Skeletal muscle satellite cell (primary cell): ENCODE data around the gene PCTP.

Experiments used
- H3K27me3 ChIP-seq: 2 replicates; pipeline ENCODE4 v1.7.0; 2013; ENCODE audit warnings: low read length; ENCODE audit not compliant: control insufficient read depth, insufficient read depth
- H3K36me3 ChIP-seq: 2 replicates; pipeline ENCODE4 v1.7.0; 2013; ENCODE audit warnings: mild to moderate bottlenecking, control low read depth, low read length; ENCODE audit not compliant: insufficient read depth
- H3K4me1 ChIP-seq: 2 replicates; pipeline ENCODE4 v1.7.0; 2013; ENCODE audit warnings: low read length; ENCODE audit not compliant: control insufficient read depth, insufficient read depth
- H3K4me2 ChIP-seq: 2 replicates; pipeline ENCODE4 v1.7.0; 2013; ENCODE audit warnings: mild to moderate bottlenecking, low read length
- H3K4me3 ChIP-seq: 2 replicates; pipeline ENCODE4 v1.7.0; 2013; ENCODE audit warnings: low read length
- H3K9ac ChIP-seq: 2 replicates; pipeline ENCODE4 v1.7.0; 2013; ENCODE audit warnings: mild to moderate bottlenecking, low read depth, low read length, moderate library complexity
- H3K9me3 ChIP-seq: replicated peaks from 2 replicates; pipeline ENCODE4 v1.7.0; 2013; ENCODE audit warnings: mild to moderate bottlenecking, control low read depth, low read length

Gene PCTP

DNA sequence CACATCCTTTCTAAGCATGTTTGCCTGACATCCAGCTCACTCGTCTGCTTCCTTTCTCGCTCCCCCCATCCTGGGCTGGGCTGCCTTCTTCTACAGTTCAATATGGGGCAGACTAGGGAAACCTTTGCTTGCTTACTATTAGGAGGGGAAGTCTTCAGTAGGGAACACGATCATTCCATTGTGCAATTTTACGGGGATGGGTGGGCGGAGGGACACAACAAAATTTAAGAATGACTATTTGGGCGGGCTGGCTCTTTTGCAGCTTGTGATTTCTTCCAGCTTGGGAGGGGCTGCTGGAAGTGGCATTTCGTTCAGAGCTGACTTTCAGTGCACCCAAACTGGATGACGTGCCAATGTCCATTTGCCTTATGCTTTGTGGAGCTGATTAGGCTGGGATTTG, 25.4 kb downstream of the PCTP start:
- H3K4me3 ChIP-seq = no peak overlapping the region
- no peak overlapping the region for H3K9ac ChIP-seq
- H3K4me1 ChIP-seq = no peaks in the 10 kb centered on the region
- H3K36me3 ChIP-seq = peaks cover 53% of the 10 kb centered on the region
- H3K27me3 ChIP-seq = no peaks in the 10 kb centered on the region
- no peak overlapping the region for H3K4me2 ChIP-seq
- no peaks in the 10 kb centered on the region for H3K9me3 ChIP-seq

DNA sequence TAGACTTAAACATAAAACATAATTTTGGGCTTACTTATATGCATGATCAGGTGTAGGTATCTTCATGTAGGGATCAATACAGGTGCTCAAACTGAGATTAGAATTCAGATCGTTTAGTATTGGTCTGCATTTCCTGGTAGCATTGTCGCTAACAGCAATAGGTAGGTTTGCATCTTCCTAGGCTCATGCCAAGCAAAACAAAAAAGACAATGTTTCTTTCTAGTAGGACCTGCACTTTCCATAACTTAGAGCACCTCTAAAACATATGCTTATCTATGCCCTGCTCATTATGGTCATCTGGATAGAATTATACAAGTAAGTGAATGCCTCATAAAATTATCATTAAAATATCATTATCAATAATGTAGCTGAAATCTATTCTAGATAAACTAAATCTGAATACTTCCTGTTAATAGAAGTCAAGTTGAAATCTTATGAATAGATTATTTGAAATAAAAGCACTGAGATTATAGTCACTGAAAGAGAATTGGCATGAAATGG, 26.7 kb downstream of the PCTP start:
- H3K4me1 ChIP-seq = no peaks in the 10 kb centered on the region
- no peaks in the 10 kb centered on the region for H3K27me3 ChIP-seq
- no peaks in the 10 kb centered on the region for H3K9me3 ChIP-seq
- H3K4me2 ChIP-seq = no peak overlapping the region
- peaks cover 44% of the 10 kb centered on the region for H3K36me3 ChIP-seq
- H3K9ac ChIP-seq = no peak overlapping the region
- H3K4me3 ChIP-seq = no peak overlapping the region

DNA sequence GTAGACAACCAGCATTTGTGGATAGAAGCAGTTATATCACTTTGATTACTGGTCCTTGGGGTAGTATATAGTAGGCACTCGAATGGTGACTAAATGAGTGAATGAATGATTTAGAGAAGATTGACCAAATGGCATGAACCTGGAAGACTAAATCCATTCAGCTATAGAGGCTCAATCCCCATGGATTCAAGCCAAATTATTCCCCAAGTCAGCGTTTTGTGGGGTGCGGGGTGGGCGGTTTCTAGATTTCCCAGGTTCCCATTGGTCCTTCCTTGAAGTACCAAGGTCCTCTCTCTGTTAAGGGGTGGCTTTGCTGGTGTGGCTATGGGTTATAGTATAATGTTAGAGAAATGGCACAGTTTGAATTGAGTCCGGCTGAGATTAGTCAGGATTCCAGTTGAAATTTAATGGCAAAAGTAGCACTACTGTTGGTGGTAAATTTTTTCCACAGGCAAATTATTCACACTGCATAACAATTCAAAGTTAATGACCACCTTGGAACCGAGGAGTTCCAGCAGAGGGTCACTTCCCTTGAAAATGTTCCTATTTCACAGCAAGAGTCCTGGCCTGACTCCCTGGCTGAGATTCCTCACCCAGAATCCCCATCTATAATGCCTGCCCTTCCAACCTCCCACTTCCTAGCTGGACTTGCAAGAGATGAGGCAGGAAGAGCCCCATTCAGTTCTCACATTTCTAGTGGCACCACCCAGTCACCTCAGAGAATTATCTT, 27.7 kb downstream of the PCTP start:
- Histone ChIP-seq H3K9ac (no peak overlapping the region), H3K36me3 (peaks cover 35% of the 10 kb centered on the region), H3K4me2 (no peak overlapping the region), H3K9me3 (no peaks in the 10 kb centered on the region), H3K4me1 (peaks cover 3% of the 10 kb centered on the region), H3K4me3 (no peak overlapping the region), H3K27me3 (no peaks in the 10 kb centered on the region)

DNA sequence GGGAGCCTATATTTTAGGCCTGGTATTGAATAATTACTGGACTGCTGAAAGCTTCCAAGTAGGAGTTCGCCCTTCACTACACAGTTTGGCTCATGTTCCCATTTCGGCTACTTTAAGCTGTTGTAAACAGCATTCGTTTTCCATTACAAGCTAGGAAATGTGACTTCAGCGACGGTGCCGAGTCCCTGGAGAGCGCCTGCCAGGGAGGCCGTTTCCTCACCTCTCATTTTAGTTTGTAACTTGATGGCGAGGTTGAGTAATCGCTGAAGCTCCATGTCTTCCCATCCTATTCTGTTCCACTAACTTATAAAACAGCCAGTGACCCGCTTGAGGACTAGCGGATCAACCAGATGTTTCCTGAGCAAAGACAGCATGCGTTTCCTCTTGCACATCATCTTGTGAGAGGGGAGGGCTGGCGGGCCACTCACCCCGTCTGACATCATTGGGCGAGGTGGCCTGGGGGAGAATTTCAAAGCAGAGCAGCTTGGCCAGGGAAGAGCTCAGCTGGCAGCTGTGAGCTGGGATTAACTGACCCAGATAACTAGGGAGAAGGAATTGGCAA, 32.9 kb downstream of the PCTP start:
- Histone ChIP-seq H3K36me3 (no peaks in the 10 kb centered on the region), H3K9me3 (no peaks in the 10 kb centered on the region), H3K4me1 (peaks cover 3% of the 10 kb centered on the region), H3K4me3 (no peak overlapping the region), H3K9ac (no peak overlapping the region), H3K27me3 (no peaks in the 10 kb centered on the region), H3K4me2 (peak overlapping the region; percentile 26)

DNA sequence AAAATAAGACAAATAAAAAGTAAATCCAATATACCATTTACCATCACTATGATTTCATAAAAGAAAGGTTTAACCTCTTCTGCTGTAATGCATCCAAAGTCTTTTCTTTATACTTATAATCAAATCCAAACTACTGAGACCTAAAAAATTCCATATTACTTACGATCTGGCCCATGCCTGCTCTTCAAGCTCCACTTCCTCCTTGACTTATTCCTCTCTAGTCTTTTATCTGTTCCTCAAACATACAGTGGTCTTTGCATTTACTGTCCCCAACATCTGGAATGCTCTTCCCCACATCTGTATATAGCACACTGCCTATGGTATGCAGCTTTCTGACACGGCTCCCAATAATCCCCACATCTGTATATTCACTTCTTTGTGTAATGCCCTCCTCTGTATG, 33.8 kb downstream of the PCTP start:
- H3K4me1 ChIP-seq = peaks cover 3% of the 10 kb centered on the region
- H3K9me3 ChIP-seq = no peaks in the 10 kb centered on the region
- no peak overlapping the region for H3K4me3 ChIP-seq
- no peaks in the 10 kb centered on the region for H3K36me3 ChIP-seq
- no peak overlapping the region for H3K9ac ChIP-seq
- H3K4me2 ChIP-seq = no peak overlapping the region
- H3K27me3 ChIP-seq = no peaks in the 10 kb centered on the region

DNA sequence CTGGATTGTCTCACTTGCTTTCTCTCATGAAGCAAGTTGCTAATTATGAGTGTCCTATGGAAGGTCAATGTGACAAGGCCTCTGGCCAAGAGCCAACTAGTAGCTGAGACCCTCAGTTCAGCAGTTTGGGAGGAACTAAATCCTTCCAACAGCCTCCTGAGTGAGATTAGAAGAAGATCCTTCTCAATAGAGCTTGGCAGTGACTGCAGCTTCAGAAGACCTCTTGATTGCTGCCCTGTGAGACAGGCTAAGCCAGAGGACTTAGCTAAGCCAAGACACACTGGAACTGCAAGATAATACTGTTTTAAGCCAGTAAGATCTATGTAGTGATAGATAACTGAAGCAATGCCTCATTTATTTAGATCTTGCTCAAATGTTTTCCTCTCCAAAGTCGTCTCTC, 34.3 kb downstream of the PCTP start:
- H3K27me3 ChIP-seq = no peaks in the 10 kb centered on the region
- H3K4me3 ChIP-seq = no peak overlapping the region
- no peak overlapping the region for H3K9ac ChIP-seq
- H3K4me1 ChIP-seq = peaks cover 3% of the 10 kb centered on the region
- no peak overlapping the region for H3K4me2 ChIP-seq
- H3K9me3 ChIP-seq = no peaks in the 10 kb centered on the region
- H3K36me3 ChIP-seq = no peaks in the 10 kb centered on the region

DNA sequence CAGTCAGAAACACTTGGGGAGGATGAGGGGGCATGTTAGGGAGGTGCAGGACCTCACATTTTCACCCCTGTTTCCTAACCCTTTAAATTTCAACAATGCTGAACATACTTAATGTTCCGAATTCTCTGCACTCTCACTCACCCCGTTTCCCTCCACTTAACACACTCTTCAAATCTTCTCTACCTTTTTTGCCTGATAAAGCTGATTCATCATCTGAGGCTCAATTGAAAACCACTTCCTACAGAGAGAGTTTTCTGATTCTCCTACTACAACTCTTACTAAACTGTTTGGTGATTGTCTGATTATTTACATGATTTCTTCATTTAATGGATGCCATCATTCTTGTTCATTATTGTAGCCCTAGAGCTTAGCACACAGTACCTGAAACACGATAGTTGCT, 42.4 kb downstream of the PCTP start:
- no peak overlapping the region for H3K4me2 ChIP-seq
- no peaks in the 10 kb centered on the region for H3K9me3 ChIP-seq
- H3K4me3 ChIP-seq = no peak overlapping the region
- H3K4me1 ChIP-seq = no peaks in the 10 kb centered on the region
- H3K9ac ChIP-seq = no peak overlapping the region
- no peaks in the 10 kb centered on the region for H3K36me3 ChIP-seq
- no peaks in the 10 kb centered on the region for H3K27me3 ChIP-seq

DNA sequence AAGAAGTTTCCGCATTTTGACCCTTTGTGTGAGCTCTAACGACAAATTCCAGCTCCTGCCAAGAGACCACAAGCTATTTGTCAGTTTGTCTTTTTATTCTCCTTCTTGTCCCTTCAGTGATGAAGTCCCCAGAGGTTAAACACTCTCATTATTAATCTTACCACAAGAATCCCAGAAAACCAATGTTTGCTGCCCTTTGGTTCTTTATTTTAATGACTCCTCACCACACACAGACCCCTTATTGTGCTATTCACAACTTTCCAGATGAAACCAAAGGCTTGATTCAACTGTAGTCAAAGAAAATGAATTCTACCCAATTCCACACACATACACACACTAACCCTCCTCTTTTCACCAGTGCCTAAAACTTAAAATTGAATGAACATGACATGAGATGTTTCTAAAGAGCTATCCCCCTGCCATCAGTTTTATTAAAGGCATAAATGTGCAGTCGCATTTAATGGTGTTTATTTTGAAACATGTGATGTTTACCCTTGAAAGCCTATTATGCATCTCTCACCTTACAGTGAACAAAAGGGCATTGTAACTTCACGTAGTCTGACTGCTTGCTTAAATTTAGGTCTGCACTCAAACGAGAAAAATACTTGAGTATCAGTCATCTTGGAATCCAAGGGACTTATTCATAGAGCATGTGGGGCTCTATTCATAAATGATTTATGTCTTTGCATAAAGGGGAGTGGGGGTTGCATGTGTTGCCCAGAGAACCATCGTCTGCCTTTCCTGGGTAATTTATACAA, 44.1 kb downstream of the PCTP start:
- Histone ChIP-seq H3K27me3 (no peaks in the 10 kb centered on the region), H3K9ac (no peak overlapping the region), H3K4me2 (no peak overlapping the region), H3K36me3 (no peaks in the 10 kb centered on the region), H3K4me1 (no peaks in the 10 kb centered on the region), H3K4me3 (no peak overlapping the region), H3K9me3 (no peaks in the 10 kb centered on the region)

DNA sequence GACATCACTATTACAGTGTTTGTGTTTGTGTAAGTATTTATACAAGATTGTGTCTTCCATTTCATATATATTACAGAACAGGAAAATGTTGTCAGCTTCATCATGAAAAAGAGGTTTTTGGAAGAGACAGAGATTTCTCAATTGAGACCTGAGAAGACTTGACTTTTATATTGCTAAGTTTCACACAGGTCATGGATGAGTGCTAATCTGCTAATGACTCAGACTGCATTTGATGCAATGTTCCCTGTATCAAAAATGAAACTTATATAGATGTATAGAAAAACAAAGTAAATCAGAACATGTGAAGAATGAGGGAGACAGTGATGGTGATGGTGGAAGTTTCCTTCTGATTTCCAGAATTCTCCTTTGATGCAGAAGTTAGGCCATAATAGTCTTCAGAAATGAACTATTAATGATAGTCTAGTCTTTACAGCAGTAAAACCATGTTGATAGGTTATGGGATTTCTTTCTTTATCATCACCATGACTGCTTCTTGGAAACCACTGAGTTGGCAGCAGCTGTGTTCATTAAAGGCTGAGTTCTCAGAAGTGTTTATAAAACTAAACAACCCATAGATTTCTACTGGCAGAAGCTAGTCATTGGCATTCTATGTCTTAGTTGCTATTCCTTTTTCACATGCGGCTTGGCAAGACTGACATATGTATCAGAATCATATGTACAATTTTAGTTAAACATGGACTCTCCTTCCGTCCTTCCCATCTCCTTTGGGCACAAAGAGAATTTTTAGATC, 56.1 kb downstream of the PCTP start:
- no peak overlapping the region for H3K4me2 ChIP-seq
- no peak overlapping the region for H3K4me3 ChIP-seq
- no peak overlapping the region for H3K9ac ChIP-seq
- H3K9me3 ChIP-seq = no peaks in the 10 kb centered on the region
- no peaks in the 10 kb centered on the region for H3K27me3 ChIP-seq
- peaks cover 3% of the 10 kb centered on the region for H3K4me1 ChIP-seq
- H3K36me3 ChIP-seq = no peaks in the 10 kb centered on the region

DNA sequence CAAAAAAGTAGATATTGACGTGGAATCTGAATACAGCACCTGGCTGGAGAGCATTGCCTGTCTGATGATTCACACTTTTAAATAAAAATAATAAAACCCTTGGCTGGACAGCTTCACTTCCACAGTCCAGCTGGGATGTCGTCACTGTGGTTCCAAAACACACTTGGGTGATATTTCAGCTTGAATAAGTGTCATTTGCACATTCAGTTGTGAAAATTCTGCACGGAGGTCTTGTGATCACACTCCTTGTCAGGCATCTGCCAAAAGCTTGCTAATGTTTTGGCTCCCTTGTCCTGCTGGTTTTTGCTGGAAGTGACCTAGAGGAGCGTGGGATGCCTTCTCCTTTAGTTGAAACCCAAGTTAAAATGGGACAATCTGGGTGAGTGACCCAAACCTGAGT, 60.7 kb downstream of the PCTP start:
- H3K9ac ChIP-seq = no peak overlapping the region
- H3K9me3 ChIP-seq = no peaks in the 10 kb centered on the region
- no peak overlapping the region for H3K4me2 ChIP-seq
- H3K27me3 ChIP-seq = no peaks in the 10 kb centered on the region
- peaks cover 10% of the 10 kb centered on the region for H3K4me1 ChIP-seq
- no peaks in the 10 kb centered on the region for H3K36me3 ChIP-seq
- no peak overlapping the region for H3K4me3 ChIP-seq

DNA sequence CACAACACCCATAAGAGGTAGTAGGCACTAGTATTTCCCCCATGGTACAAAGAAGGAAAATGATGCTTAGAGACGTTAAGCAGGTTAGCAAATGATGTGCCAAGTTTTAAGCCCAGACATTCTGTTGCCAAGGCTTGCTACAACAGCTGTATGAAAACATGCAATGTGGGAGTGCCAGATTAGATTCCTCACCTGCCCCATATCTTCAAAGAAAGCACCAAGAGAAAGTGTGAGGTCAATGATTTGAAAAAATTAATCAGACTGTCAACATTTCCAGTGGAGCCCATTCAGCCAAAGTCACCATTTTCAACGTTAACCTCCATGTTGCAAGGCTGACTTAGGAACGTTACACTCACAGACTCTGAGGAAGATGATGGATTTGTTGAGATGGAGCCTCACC, 61.5 kb downstream of the PCTP start:
- H3K4me3 ChIP-seq = no peak overlapping the region
- no peaks in the 10 kb centered on the region for H3K27me3 ChIP-seq
- no peaks in the 10 kb centered on the region for H3K9me3 ChIP-seq
- no peaks in the 10 kb centered on the region for H3K36me3 ChIP-seq
- peaks cover 10% of the 10 kb centered on the region for H3K4me1 ChIP-seq
- H3K4me2 ChIP-seq = no peak overlapping the region
- no peak overlapping the region for H3K9ac ChIP-seq
